Measurements from ENCODE around the gene PTPRE. TPM values are rescaled to one million over a fixed set of nuclear protein-coding genes. Genes with fewer than 3 reads are reported as not detected.
A peak's percentile ranks its signal among the peaks of the same experiment; 100 is the strongest.

The PTPRE gene
- total RNA-seq, 3 donors from 2014 or later, result 11.8 to 42.9 (median 25.6) TPM

DNA sequence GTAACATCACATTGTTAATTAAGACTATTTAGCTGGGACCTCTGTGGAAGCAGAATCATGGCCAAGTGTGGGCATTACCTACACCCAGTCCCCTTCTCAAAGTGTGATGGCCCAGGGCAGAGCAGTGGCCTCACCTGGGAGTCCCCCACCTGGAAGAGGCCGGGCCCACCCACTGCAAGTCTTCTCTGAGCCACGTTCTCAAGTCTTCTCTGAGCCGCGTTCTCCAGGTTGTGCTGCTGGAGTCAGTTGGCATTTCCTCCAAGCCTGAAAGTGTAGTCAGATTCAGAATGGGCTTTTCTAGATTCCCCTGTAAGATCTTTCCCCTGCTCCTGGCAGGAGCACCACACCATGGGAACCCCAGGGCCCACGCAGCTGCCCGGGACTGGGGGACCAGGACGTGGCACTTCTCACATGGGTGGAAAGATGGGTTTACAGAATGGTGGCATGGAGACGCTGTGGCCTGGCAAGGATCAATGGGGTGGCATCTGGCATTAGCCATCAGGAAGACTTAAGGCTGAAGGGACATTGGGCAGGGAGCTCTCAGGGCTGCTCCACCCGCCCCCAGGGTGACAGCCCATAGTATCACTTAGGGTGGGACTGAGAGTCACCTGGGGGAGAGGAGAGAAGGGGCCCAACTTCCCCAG, 151.3 kb downstream of the PTPRE start:
- intact Hi-C loops (cut with DNase I; ENCODE audit: low total_unique reads), result no loop called here
- Histone ChIP-seq H3K27me3 (no peaks in the 10 kb centered on the region), H3K4me3 (no peak overlapping the region), H3K36me3 (no peaks in the 10 kb centered on the region), H3K27ac (peak overlapping the region in 1 of 2 donors; percentile 7), H3K4me1 (peaks cover 8 to 14% of the 10 kb centered on the region in 2 donors), H3K9me3 (no peaks in the 10 kb centered on the region)
- TF ChIP-seq, protein P1, sequence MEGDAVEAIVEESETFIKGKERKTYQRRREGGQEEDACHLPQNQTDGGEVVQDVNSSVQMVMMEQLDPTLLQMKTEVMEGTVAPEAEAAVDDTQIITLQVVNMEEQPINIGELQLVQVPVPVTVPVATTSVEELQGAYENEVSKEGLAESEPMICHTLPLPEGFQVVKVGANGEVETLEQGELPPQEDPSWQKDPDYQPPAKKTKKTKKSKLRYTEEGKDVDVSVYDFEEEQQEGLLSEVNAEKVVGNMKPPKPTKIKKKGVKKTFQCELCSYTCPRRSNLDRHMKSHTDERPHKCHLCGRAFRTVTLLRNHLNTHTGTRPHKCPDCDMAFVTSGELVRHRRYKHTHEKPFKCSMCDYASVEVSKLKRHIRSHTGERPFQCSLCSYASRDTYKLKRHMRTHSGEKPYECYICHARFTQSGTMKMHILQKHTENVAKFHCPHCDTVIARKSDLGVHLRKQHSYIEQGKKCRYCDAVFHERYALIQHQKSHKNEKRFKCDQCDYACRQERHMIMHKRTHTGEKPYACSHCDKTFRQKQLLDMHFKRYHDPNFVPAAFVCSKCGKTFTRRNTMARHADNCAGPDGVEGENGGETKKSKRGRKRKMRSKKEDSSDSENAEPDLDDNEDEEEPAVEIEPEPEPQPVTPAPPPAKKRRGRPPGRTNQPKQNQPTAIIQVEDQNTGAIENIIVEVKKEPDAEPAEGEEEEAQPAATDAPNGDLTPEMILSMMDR (IDR thresholded peaks at IDR 0.05), result no peak
- TF ChIP-seq POLR2AphosphoS5 (IDR thresholded peaks at IDR 0.05) (no peak), POLR2A (IDR thresholded peaks at IDR 0.05) (no peak)
- DNase-seq (ENCODE audit: low spot score in 2 of 2), result no peak

DNA sequence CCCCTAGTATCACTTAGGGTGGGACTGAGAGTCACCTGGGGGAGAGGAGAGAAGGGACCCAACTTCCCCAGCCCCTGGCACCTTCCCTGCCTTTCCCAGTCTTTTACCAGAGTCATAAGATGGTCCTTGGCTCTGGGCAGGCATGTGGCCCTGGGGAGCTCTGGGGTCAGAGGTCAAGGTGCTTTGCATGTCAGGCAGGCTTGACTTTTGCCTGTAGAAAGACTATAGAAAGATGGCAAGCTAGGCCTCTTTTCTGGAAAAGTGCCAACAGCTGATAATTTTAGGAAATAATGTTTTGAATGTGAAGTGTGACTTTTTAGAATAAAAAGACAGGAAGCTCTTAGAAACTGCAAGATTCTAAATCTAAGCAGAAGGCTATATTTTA, 151.8 kb downstream of the PTPRE start:
- Histone ChIP-seq H3K27ac (peak overlapping the region in 1 of 2 donors; percentile 25), H3K36me3 (no peaks in the 10 kb centered on the region), H3K27me3 (no peaks in the 10 kb centered on the region), H3K4me1 (peaks cover 13 to 20% of the 10 kb centered on the region in 2 donors), H3K4me3 (no peak overlapping the region), H3K9me3 (no peaks in the 10 kb centered on the region)
- no peak for TF ChIP-seq POLR2A (IDR thresholded peaks at IDR 0.05)
- TF ChIP-seq POLR2AphosphoS5 (IDR thresholded peaks at IDR 0.05), result no peak
- TF ChIP-seq, protein P1 (IDR thresholded peaks at IDR 0.05), result no peak
- no peak for DNase-seq (ENCODE audit: low spot score in 2 of 2)
- intact Hi-C loops (cut with DNase I; ENCODE audit: low total_unique reads), result no loop called here

DNA sequence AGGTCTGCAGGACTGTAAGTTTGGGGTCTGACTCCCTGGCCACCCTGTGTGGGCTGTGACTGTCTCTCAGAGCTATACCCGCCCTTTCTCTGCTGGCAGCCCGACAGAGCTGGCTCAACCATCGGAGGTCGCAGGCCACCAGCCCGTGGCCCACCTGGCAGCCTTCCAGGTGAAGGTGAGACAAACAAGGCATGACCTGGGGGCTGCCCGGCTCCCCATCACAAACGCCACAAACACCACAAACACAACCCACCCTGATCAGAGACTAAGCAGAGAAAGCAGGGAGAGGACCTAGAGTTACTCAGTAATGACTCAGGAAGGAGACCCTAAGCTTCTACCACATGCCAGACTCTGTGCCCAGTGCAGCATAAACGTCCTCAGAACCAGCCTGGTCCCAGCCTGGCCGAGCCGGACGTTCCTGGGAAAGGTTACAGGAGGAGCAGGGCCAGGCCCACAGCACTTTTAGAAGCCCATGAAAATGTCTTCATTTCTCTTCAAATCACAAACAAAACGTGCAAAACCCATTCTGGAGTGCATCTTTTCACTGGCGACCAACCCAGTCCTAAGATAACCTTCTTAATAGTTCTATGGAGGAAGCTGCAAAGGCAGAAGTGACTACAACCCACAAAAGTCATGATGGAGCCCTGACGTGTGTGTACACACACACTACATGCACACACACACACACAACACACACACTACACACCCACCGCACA, 152.5 kb downstream of the PTPRE start:
- Histone ChIP-seq H3K36me3 (no peaks in the 10 kb centered on the region), H3K4me3 (no peak overlapping the region), H3K4me1 (peaks cover 20 to 23% of the 10 kb centered on the region in 2 donors), H3K27me3 (no peaks in the 10 kb centered on the region), H3K27ac (peak overlapping the region in 1 of 2 donors; percentile 25), H3K9me3 (no peaks in the 10 kb centered on the region)
- TF ChIP-seq POLR2A (IDR thresholded peaks at IDR 0.05) (no peak), POLR2AphosphoS5 (IDR thresholded peaks at IDR 0.05) (no peak)
- TF ChIP-seq, protein P1 (IDR thresholded peaks at IDR 0.05), result no peak
- DNase-seq (ENCODE audit: low spot score in 2 of 2), result no peak
- intact Hi-C loops (cut with DNase I; ENCODE audit: low total_unique reads), result no loop called here

DNA sequence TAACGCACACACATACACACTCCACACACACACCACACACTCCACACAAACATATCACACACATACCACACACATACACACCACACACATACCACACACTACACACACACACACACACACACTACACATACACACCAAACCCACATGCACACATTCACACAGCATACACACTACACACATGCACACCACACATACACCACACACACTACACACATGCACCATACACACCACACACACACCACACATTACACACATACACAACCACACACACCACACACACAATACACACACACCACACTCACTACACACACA, 153.0 kb downstream of the PTPRE start:
- DNase-seq (ENCODE audit: low spot score in 2 of 2), result no peak
- Histone ChIP-seq H3K4me1 (peaks cover 23 to 25% of the 10 kb centered on the region in 2 donors), H3K9me3 (no peaks in the 10 kb centered on the region), H3K27me3 (no peaks in the 10 kb centered on the region), H3K4me3 (no peak overlapping the region), H3K27ac (peak overlapping the region in 1 of 2 donors; percentile 12), H3K36me3 (no peaks in the 10 kb centered on the region)
- TF ChIP-seq POLR2AphosphoS5 (IDR thresholded peaks at IDR 0.05) (no peak), POLR2A (IDR thresholded peaks at IDR 0.05) (no peak)
- TF ChIP-seq, protein P1 (IDR thresholded peaks at IDR 0.05), result no peak
- intact Hi-C loops (cut with DNase I; ENCODE audit: low total_unique reads), result loop anchor here (10.0 kb wide), 1 partner anchor 155 kb away; the partner anchor contains the start of gene PTPRE

Data from breast epithelium (tissue), 4 donors.